A673 (cell line): ENCODE data around the gene GPLD1. TPM values are rescaled to one million over a fixed set of nuclear protein-coding genes. Genes with fewer than 3 reads are reported as not detected.
"Not testable (repeated sequence)": the region's sequence is repeated elsewhere in the genome, so short reads cannot be mapped to it uniquely, and the experiment has no call there.

Experiments
- BruUV-seq: library from RNA; stranded (reverse); fragments of 400-500 nt; replicated peaks from 2 replicates; lab custom pipeline; 2021; lab: Mats Ljungman, UMichigan
- CTCF ChIA-PET: fragments of 300-600 bp; sonication (Branson Sonifier 250); formaldehyde crosslinking; loops from one replicate; lab custom pipeline; 2022; ENCODE audit warnings: antibody characterized with exemption; lab: Charles Lee
- POLR2A ChIA-PET: fragments of 300-600 bp; sonication (Branson Sonifier 250); formaldehyde crosslinking; loops from one replicate; lab custom pipeline; 2022; ENCODE audit warnings: antibody characterized with exemption; ENCODE audit not compliant: low non-redundant PET; lab: Charles Lee
- DNase-seq: peaks from one replicate; pipeline ENCODE4 v3.0.0-alpha.2; 2015; ENCODE audit warnings: low spot score
- H3K27ac ChIP-seq: fragments of 200-600 bp; sonication (generic); 2 replicates; pipeline ENCODE4 v1.5.1; 2016; ENCODE audit warnings: mixed run types, low read depth, mild to moderate bottlenecking, mixed read lengths, antibody characterized with exemption, low read length; ENCODE audit not compliant: poor library complexity, severe bottlenecking
- H3K27me3 ChIP-seq: fragments of 200-600 bp; sonication (generic); replicated peaks from 2 replicates; pipeline ENCODE4 v1.6.1; 2017; ENCODE audit warnings: mixed run types, low read depth, mild to moderate bottlenecking, mixed read lengths, antibody characterized with exemption, low read length; ENCODE audit not compliant: insufficient read depth, poor library complexity
- H3K36me3 ChIP-seq: fragments of 200-600 bp; sonication (generic); 2 replicates; pipeline ENCODE4 v1.6.1; 2016; ENCODE audit warnings: mixed run types, mild to moderate bottlenecking, mixed read lengths, antibody characterized with exemption, low read length; ENCODE audit not compliant: insufficient read depth, poor library complexity, severe bottlenecking
- H3K4me1 ChIP-seq: fragments of 200-600 bp; sonication (generic); 2 replicates; pipeline ENCODE4 v1.6.1; 2017; ENCODE audit warnings: mixed run types, mild to moderate bottlenecking, mixed read lengths, antibody characterized with exemption, low read length; ENCODE audit not compliant: insufficient read depth, poor library complexity, severe bottlenecking
- H3K4me3 ChIP-seq: fragments of 200-600 bp; sonication (generic); 2 replicates; pipeline ENCODE4 v1.5.1; 2016; ENCODE audit warnings: low read depth, mixed run types, mild to moderate bottlenecking, mixed read lengths, low read length; ENCODE audit not compliant: poor library complexity, severe bottlenecking
- H3K9me3 ChIP-seq: fragments of 200-600 bp; sonication (generic); 2 replicates; pipeline ENCODE4 v1.6.1; 2016; ENCODE audit warnings: mixed run types, low read depth, mild to moderate bottlenecking, mixed read lengths, antibody characterized with exemption, low read length; ENCODE audit not compliant: poor library complexity, severe bottlenecking
- EZH2 ChIP-seq: fragments of 200-600 bp; sonication (generic); IDR thresholded peaks from 2 replicates; pipeline ENCODE4 v1.6.1; 2017; ENCODE audit warnings: borderline replicate concordance, low read depth, mild to moderate bottlenecking, mixed read lengths, antibody characterized with exemption, low read length; ENCODE audit not compliant: poor library complexity, severe bottlenecking
- intact Hi-C: fragments of 100-400 bp; cut with micrococcal nuclease; formaldehyde crosslinking; loops from one replicate; pipeline ENCODE4 v1.10.0; 2022; ENCODE audit not compliant: unreplicated experiment
- total RNA-seq: library from RNA; stranded (reverse); gene quantifications from 2 replicates; pipeline ENCODE4 v1.2.3, GENCODE V29; 2021
- TF ChIP-seq, protein P1 (sequence below): fragments of 300-800, 200-600 bp; sonication (generic); conservative IDR thresholded peaks from 2 replicates; pipeline ENCODE4 v1.5.1; 2017; ENCODE audit warnings: low read depth, mild to moderate bottlenecking, antibody characterized with exemption, low read length, moderate library complexity, mixed read lengths

GPLD1 gene
- total RNA-seq, 1 experiment from 2014 or later: 1.1 TPM

DNA sequence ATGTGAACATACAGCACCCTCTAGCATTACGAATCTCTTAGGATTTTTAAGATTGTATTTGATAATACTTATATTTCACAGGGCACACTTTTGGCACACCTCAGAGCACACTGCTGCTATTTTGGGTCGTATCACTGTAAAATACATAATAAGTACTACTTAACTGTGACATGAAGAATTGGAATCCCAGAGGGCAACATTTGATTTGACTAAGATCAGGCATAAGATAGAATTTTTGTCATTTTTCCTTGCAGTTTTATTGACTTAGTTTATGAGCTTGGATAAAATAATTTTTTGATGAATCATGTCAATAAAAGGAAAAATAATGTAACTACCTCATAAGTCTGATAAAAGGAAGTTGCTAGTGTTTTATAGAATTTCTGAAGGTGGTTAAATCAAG is 64.3 kb downstream of the GPLD1 start:
- intact Hi-C loops: no loop called here
- Histone ChIP-seq H3K9me3 (no peaks in the 10 kb centered on the region), H3K27me3 (no peaks in the 10 kb centered on the region), H3K36me3 (peaks cover 62% of the 10 kb centered on the region), H3K4me1 (no peaks in the 10 kb centered on the region), H3K4me3 (no peak overlapping the region), H3K27ac (no peak overlapping the region)
- ChIA-PET POLR2A (no interaction called here), CTCF (no interaction called here)
- TF ChIP-seq, protein P1, sequence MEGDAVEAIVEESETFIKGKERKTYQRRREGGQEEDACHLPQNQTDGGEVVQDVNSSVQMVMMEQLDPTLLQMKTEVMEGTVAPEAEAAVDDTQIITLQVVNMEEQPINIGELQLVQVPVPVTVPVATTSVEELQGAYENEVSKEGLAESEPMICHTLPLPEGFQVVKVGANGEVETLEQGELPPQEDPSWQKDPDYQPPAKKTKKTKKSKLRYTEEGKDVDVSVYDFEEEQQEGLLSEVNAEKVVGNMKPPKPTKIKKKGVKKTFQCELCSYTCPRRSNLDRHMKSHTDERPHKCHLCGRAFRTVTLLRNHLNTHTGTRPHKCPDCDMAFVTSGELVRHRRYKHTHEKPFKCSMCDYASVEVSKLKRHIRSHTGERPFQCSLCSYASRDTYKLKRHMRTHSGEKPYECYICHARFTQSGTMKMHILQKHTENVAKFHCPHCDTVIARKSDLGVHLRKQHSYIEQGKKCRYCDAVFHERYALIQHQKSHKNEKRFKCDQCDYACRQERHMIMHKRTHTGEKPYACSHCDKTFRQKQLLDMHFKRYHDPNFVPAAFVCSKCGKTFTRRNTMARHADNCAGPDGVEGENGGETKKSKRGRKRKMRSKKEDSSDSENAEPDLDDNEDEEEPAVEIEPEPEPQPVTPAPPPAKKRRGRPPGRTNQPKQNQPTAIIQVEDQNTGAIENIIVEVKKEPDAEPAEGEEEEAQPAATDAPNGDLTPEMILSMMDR: no peak
- TF ChIP-seq EZH2: no peak
- no TSS peak for BruUV-seq
- DNase-seq: no peak

DNA sequence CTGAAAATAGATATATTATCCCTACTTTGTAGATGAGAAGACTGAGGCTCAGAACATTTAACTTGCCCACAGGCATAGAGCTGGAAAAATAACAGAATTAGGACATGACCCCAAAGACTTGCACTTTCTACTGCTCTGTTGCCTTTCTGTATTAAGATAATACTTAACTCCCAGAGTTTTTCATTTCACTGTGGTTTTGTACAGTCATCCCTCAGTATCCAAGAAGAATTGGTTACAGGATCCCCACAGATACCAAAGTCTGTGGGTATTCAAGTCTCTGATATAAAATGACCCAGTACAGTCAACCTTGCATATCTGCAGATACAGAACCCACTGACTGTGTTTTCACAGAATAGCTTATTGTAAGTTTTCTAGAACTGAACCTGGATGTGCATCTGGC is 69.9 kb downstream of the GPLD1 start:
- H3K27me3 ChIP-seq: no peaks in the 10 kb centered on the region
- H3K4me1 ChIP-seq: no peaks in the 10 kb centered on the region
- ChIA-PET CTCF (no interaction called here), POLR2A (no interaction called here)
- H3K27ac ChIP-seq: no peak overlapping the region
- TF ChIP-seq EZH2: no peak
- TF ChIP-seq, protein P1: no peak
- H3K36me3 ChIP-seq: peaks cover 100% of the 10 kb centered on the region
- DNase-seq: no peak
- no TSS peak for BruUV-seq
- H3K4me3 ChIP-seq: no peak overlapping the region
- H3K9me3 ChIP-seq: no peaks in the 10 kb centered on the region
- intact Hi-C loops: no loop called here

DNA sequence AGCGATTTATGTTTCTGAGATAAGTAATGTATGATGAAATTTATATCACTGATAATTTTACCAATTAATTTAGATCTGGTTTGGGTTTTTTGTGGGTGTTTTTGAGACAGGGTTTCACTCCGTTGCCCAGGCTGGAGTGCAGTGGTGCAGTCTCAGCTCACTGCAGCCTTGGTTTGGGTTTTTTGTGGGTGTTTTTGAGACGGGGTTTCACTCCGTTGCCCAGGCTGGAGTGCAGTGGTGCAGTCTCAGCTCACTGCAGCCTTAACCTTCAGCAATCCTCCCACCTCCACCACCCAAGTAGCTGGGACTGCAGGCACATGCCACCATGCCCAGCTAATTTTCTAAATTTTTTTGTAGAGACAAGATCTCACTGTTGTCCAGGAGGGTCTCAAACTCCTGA is 73.6 kb downstream of the GPLD1 start:
- POLR2A ChIA-PET: no interaction called here

DNA sequence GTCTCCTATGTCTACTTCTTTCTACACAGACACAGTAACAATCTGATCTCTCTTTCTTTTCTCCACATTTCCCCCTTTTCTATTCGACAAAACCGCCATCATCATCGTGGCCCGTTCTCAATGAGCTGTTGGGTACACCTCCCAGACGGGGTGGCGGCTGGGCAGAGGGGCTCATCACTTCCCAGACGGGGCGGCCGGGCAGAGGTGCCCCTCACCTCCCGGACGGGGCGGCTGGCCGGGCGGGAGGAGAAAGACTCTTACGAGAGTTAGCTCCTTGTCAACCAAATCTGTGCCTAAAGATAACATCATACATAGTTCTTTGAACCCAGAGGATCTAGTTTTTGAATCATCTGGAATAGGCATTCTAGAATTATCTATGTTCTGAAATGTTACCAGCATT is 74.8 kb downstream of the GPLD1 start:
- DNase-seq, H3K27me3 ChIP-seq, CTCF ChIA-PET, intact Hi-C loops, H3K4me3 ChIP-seq, POLR2A ChIA-PET, H3K9me3 ChIP-seq, H3K4me1 ChIP-seq, BruUV-seq, H3K27ac ChIP-seq: not testable (repeated sequence)
- peaks cover 93% of the 10 kb centered on the region for H3K36me3 ChIP-seq

More for the DNA sequence above, 73.6 kb downstream of the GPLD1 start:
- Histone ChIP-seq H3K9me3 (no peaks in the 10 kb centered on the region), H3K27me3 (no peaks in the 10 kb centered on the region), H3K4me3 (no peak overlapping the region), H3K4me1 (no peaks in the 10 kb centered on the region), H3K27ac (no peak overlapping the region), H3K36me3 (peaks cover 93% of the 10 kb centered on the region)
- CTCF ChIA-PET: no interaction called here
- no TSS peak for BruUV-seq
- intact Hi-C loops: no loop called here
- DNase-seq: no peak
- TF ChIP-seq, protein P1: no peak
- TF ChIP-seq EZH2: no peak
